Endometrial microvascular endothelial cells (primary cell): Measurements from ENCODE around the gene DDX51. TPM values are rescaled to one million over a fixed set of nuclear protein-coding genes. Genes with fewer than 3 reads are reported as not detected.

Source experiments
- in situ Hi-C: cut with HindIII; loops from 2 replicates; pipeline ENCODE4 v1.10.0; 2017; ENCODE audit warnings: low sequenced_read_pairs, low pct_unique_long_range_greater_than_20kb; ENCODE audit errors: inconsistent ontology term
- total RNA-seq: library from RNA; depleted of rRNA; stranded (reverse); fragments of >200 nt; gene quantifications from one replicate; pipeline ENCODE4 v1.2.3, GENCODE V29; 2015; ENCODE audit errors: inconsistent ontology term

Gene DDX51
- total RNA-seq, 1 donor from 2014 or later = 13.1 TPM

- in situ Hi-C loops = no loop called here
These were observed 36.8 kb upstream of the DDX51 start for GRCh38 chr12:132180648-132181546.

DNA sequence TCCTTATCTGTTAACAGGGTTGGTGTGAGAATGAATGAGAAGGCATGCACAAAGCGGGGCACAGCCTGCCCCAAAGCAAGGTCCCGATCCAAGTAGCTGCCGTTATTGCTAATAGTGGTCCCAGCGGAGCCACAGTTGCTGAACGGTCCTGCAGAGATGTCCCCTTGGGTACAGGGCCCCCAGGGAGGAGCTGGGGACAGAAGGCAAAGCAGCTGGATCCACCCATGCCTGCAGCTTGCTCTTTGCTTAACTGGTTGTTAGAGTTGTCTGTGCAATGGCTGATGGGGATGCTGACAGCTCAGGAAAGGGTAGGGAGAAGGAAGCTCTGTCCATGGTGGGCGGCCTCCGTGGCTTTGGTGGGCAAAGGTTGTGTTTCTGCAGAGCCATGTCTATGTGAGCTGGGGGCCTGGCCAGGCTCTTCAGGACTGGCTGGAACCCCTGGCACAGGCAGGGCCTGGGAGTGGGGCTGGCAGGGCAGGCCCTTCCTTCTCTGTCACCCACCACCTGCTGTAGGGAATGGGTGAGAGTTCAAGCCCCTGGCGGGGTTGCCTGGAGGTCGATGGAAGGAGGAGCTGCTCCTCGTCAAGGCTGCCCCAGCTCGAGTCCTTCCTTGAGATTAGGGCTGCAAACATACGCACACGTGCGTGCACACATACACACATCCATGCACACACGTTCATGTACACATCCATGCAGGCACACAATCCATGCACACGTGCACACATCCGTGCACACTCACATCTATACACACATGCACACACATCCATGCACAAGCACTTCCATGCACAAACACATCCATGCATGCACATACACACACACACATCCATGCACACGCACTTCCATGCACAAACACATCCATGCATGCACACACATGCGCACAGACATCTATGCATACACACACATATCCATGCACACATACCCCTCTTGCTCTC lies 35.6 kb upstream of the DDX51 start:
- in situ Hi-C loops = no loop called here

- in situ Hi-C loops = no loop called here
These were observed 34.8 kb upstream of the DDX51 start for GRCh38 chr12:132178801-132179401.

GRCh38 chr12:132178316-132178715 lies 34.2 kb upstream of the DDX51 start:
- in situ Hi-C loops = no loop called here

DNA sequence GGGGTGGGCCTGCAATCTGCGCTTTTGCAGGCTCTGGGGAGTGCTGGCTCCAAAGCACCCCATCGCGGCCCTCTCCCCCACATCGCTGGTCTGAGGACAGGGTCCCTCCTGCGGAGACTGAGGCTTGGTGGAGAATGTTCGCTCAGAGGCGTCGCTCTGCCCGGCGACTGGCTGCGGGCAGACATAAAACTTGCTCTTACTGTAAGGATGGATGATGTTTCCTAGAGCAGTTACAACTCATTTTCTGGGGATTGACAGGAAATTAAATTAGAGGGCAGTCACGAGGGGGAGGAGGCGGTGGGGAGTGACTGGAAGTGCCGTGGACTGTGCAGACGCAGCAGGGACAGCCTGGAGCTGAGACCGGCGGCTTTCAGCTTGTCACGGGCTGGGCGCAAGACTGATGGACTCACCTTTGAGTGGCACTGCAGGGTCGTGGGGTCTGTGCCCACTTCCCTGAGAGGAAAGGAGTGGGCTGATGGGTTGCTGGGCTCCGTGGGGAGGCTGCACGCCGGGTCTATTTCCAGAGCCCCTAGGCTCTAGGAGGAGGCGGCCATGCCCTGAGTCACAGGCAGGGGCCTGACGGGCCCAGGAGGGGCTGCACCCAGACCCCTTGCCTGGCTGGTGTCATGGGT lies 32.9 kb upstream of the DDX51 start:
- in situ Hi-C loops = no loop called here

DNA sequence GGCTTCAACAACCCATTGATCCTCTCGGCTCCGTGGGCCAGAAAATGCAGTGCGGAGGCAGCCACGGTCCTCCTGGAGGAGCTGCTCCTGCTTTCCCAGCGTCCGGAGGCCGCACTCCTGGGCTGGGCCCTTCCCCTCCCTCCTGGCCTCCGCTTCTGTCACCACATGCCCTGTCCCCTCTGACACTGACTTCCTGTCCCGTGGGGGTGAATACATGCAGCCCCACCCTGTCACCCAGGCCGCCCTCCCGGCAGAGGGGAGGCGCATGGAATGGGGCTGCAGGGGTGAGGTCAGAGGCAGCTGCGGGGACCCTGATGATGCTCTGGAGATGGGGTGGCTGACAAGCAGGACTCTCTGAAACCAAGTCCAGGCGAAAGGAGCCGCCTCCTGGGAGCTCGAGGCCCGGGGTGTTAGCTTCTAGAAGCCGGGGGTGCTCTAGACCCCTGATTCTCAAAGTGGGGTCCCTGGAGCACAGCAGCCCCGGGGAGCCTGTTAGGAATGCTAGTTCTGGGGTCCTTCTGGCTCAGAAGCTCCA lies 32.3 kb upstream of the DDX51 start:
- in situ Hi-C loops = no loop called here

- in situ Hi-C loops = no loop called here
These were observed 31.6 kb upstream of the DDX51 start for GRCh38 chr12:132175496-132176384.

GRCh38 chr12:132174839-132175490 lies 30.8 kb upstream of the DDX51 start:
- in situ Hi-C loops = no loop called here

- in situ Hi-C loops = no loop called here
These were observed 30.1 kb upstream of the DDX51 start for GRCh38 chr12:132174015-132174838.

DNA sequence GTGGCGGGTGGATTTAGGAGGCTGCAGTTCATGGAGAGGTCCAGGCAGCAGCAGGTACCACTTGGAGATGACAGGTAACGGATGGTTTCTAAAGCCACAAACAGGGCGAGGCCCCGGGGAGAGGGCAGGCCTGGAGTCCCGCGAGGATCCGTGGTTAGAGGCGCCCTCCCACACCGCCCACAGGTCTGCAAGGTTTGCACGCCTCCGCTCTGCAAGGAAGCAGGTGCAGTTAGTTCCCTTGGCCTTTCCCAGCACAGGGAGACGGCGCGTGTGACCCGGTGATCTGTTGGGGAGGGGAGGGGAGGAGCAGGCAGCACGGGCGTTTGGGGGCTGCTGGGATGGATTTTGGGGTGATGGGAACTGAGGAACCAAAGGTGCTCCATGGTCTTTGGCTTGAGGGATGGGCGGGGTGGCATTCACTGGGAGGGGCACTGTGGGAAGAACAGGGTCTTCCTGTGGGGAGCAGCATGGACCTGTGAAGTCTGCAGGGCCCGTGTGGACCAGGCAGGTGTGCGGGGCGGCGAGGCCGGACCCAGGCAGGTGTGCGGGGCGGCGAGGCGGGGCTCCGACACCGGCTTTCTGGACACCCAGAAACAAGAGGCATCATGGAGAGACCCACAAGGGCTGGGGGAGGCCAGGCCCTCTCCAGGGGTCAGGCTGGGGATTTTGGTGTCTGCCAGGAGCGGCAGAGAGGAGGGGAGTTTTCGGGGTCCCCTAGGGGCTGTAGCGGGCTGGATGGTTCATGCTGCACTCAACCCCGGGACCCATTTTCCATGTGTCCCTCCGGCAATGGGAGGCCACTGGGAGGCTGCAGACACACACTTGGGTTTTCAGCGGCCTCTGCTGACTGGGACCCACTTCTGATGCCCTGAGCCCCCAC lies 29.3 kb upstream of the DDX51 start:
- in situ Hi-C loops = no loop called here

GRCh38 chr12:132172619-132173018 lies 28.5 kb upstream of the DDX51 start:
- in situ Hi-C loops = no loop called here

DNA sequence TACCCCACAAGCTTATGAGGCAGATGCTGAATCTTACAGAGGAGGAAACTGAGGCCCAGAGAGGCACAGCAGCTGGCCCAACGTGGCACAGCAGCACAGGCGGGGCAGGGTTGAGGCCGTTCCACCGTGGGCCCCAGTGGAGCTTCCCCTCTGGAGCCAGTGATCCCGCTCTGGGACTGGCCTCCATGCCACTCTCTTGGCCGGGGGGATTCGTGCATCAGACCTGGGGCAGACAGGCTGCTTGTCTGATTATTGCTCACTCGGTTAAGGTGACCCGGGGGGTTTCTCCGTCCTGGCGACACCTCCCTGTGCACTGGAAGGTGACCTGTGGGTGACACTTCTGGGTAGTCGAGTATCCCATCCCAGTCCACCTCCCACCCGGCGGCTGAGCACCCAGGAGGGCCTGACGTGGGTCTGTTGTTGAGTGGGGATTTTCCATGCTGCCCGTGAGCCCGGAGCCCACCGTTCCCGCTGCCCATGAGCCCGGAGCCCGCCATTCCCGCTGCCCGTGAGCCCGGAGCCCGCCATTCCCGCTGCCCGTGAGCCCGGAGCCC lies 27.9 kb upstream of the DDX51 start:
- in situ Hi-C loops = no loop called here

DNA sequence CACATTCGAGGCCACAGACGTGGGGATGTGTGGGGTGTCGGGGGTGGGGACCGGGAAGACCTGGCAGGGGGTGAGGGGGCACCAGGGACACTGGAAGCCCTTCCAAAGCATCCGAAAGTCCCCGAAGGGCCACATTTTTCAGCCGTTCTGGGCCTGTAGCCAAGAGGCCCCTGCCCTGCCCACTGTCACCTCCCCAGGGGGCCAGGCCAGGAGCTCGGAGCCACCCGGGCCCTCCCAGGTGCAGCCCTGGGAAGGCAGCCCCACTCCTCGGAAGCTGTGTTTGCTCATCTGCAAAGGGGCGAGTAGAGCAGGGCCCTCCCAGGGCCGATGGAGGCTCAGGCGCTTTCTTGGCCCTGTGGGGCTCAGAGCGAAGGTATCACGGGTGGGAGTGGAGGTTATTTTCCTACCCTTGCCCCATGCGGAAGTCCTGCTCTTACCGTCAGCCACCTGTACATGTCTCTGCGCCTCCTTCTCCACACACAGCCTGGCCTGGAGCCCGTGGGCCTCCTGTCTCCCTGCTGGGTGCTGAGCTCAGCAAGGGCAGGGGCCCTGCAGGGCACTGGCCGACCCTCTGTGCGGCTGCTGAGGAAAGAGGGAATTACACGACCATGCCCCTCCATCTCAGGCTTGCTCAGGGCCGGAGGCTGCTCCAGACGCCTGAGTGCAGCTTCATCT lies 27.3 kb upstream of the DDX51 start:
- in situ Hi-C loops = no loop called here

GRCh38 chr12:132170637-132171292 lies 26.6 kb upstream of the DDX51 start:
- in situ Hi-C loops = no loop called here
